GM12864 (cell line): Measurements from ENCODE around the gene AHNAK2.

ENCODE experiments used
- DNase-seq: peaks from one replicate; pipeline ENCODE4 v3.0.0-alpha.2; 2011; ENCODE audit warnings: low read depth
- H3K4me3 ChIP-seq: 2 replicates; pipeline ENCODE4 v1.5.1; 2011; ENCODE audit warnings: mild to moderate bottlenecking, low read depth, low read length, control low read depth
- CTCF ChIP-seq: IDR thresholded peaks from 2 replicates; pipeline ENCODE4 v1.5.1; 2011; ENCODE audit warnings: low read depth, mild to moderate bottlenecking, moderate library complexity, low read length, control low read depth, inconsistent platforms; ENCODE audit errors: missing control alignments

AHNAK2 gene

GRCh38 chr14:104976198-104977007, 1.8 kb downstream of the AHNAK2 start:
- TF ChIP-seq CTCF, result peak; percentile 87
- H3K4me3 ChIP-seq, result no peak overlapping the region
- peak; percentile 24 for DNase-seq

DNA sequence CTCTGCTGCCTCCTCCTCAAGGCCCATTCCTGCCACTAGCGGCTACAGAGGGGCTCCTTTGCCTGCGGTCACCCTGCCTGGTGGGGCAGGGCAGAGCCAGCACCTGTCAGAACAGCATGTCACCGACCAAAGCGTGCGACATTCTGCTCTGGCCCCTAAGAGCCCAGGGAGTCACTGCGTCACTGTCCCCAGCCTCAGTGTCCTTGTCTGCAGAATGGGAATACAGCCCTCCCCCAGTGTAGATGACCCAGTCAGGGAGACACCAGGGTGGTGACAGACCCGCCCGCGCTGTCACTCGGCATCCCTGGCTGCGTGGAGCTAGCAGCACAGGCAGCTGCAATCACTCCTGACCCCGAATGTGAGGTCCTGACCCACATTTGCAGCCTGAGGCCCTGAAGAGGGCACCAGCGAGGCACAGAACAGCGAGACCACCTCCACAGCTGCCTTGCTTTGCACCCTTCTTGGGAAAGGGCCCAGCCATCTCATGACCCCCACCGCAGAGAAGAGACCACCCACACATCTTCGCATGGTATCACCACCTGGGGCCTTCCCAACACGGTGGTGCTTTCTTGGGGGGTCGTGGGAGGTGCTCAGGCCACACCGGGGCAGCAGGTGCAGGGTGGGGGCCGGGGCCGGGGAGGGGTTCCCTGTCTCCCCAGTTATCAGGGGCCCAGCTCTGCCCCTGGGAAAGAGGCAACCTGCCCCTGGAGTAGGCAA, 2.5 kb downstream of the AHNAK2 start:
- DNase-seq, result no peak
- no peak overlapping the region for H3K4me3 ChIP-seq

GRCh38 chr14:104974665-104975390, 3.3 kb downstream of the AHNAK2 start:
- no peak for DNase-seq
- no peak for TF ChIP-seq CTCF
- H3K4me3 ChIP-seq, result no peak overlapping the region

More for the DNA sequence above, 2.5 kb downstream of the AHNAK2 start:
- peak; percentile 46 for TF ChIP-seq CTCF

GRCh38 chr14:104974146-104974541, 4.0 kb downstream of the AHNAK2 start:
- TF ChIP-seq CTCF, result no peak

DNA sequence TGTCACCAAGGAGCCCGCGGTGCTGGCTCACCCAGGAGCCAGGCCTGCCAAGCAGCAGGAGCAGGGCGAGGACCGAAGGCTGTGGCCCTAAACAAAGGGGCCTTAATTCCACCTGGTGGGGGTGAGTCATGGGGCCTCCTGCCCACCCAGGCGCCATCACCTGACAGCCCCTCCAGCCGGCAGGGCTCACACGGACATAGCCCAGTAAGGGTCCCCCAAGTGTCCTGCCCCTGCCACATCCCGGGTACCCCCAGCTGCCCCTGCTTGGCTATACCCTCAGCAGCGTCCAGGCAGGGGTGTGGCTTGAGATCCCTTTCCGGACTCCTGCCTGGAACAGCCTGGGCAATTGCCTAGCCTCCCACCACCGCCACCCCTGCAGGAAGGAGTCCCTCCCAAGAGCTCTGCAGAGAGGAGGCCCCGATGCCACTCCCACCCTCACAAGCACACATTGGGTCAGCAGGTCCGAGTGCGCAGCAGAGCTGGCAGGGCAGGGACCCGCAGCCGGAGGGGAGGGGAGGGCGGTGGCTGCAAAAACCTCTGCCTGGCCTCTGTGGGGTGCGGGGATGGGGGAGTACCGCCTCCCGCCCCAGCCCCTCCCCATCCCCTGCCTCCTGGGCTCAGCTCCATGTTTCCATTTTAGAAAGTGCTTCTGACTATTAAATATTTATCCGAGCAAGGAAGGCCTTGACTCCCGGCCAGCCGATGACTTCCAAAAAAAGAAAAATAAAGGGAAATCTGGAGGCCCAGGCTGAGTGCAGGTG, 4.6 kb downstream of the AHNAK2 start:
- TF ChIP-seq CTCF, result no peak
- DNase-seq, result no peak
- H3K4me3 ChIP-seq, result no peak overlapping the region

More at GRCh38 chr14:104974146-104974541, 4.0 kb downstream of the AHNAK2 start:
- H3K4me3 ChIP-seq, result no peak overlapping the region
- no peak for DNase-seq

GRCh38 chr14:104973135-104973384, 5.1 kb downstream of the AHNAK2 start:
- no peak overlapping the region for H3K4me3 ChIP-seq
- no peak for DNase-seq
- TF ChIP-seq CTCF, result no peak
